NCI-H2196 treated with DMSO at 0.1 percent for 48 hours (cell line): ENCODE measurements around the gene NUTM2G.
"Not testable (repeated sequence)": the region's sequence is repeated elsewhere in the genome, so short reads cannot be mapped to it uniquely, and the experiment has no call there.

ENCODE experiments used
- DNase-seq: peaks from one replicate; lab custom pipeline; 2025; ENCODE audit not compliant: unreplicated experiment; lab: John Stamatoyannopoulos, UW

The NUTM2G gene

GRCh38 chr9:96942181-96942580 is 13.5 kb downstream of the NUTM2G start:
- not testable (repeated sequence) for DNase-seq

GRCh38 chr9:96949346-96949745 is 20.7 kb downstream of the NUTM2G start:
- not testable (repeated sequence) for DNase-seq

- not testable (repeated sequence) for DNase-seq
Observed at GRCh38 chr9:96950539-96950938, 21.9 kb downstream of the NUTM2G start.

GRCh38 chr9:96967591-96967990 is 38.9 kb downstream of the NUTM2G start:
- DNase-seq: not testable (repeated sequence)

- not testable (repeated sequence) for DNase-seq
Observed at GRCh38 chr9:96972552-96972951, 43.9 kb downstream of the NUTM2G start.

GRCh38 chr9:96974037-96974436 is 45.4 kb downstream of the NUTM2G start:
- not testable (repeated sequence) for DNase-seq

GRCh38 chr9:96983496-96984122 is 55.0 kb downstream of the NUTM2G start:
- not testable (repeated sequence) for DNase-seq

- DNase-seq: not testable (repeated sequence)
Observed at GRCh38 chr9:96984139-96984538, 55.5 kb downstream of the NUTM2G start.

GRCh38 chr9:96984887-96985286 is 56.2 kb downstream of the NUTM2G start:
- not testable (repeated sequence) for DNase-seq
